NCI-H446 treated with DMSO at 0.1 percent for 48 hours (cell line): Measurements from ENCODE around the gene SLC25A45.

Experiments used
- DNase-seq: peaks from one replicate; lab custom pipeline; 2025; lab: John Stamatoyannopoulos, UW

Gene SLC25A45

GRCh38 chr11:65403607-65404121 is 21.2 kb upstream of the SLC25A45 start:
- no peak for DNase-seq

DNA sequence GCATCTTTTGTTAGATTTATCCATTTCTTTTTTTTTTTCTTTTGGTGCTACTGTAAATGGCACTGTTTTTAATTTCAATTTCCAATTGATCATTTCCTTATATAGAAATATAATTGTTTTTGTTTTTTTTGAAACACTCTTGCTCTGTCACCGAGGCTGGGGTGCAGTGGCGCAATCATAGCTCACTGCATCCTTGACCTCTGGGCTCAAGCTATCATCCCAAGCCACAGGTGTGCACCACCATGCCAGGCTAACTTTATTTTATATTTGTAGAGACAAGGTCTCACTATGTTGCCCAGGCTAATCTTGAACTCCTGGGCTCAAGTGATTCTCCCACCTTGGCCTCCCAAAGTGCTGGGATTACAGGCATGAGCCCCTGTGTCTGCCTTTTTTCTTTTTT is 20.3 kb upstream of the SLC25A45 start:
- DNase-seq = no peak

DNA sequence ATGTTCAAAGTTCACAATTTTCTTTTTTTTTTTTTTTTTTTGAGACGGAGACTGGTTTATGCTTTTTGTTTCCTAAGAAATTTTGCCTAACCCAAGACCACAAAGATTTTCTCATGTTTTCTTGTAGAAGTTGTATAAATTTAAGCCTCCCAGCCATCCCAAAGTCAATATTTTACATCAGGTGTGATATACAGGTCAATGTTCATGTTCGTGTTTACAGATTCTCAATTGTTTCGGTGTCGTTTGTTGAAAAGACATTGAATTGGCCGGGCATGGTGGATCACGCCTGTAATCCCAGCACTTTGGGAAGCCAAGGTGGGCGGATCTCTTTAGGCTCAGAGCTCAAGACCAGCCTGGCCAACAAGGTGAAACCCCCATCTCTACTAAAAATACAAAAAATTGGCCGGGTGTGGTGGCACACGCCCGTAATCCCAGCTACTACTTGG is 19.4 kb upstream of the SLC25A45 start:
- DNase-seq = no peak

DNA sequence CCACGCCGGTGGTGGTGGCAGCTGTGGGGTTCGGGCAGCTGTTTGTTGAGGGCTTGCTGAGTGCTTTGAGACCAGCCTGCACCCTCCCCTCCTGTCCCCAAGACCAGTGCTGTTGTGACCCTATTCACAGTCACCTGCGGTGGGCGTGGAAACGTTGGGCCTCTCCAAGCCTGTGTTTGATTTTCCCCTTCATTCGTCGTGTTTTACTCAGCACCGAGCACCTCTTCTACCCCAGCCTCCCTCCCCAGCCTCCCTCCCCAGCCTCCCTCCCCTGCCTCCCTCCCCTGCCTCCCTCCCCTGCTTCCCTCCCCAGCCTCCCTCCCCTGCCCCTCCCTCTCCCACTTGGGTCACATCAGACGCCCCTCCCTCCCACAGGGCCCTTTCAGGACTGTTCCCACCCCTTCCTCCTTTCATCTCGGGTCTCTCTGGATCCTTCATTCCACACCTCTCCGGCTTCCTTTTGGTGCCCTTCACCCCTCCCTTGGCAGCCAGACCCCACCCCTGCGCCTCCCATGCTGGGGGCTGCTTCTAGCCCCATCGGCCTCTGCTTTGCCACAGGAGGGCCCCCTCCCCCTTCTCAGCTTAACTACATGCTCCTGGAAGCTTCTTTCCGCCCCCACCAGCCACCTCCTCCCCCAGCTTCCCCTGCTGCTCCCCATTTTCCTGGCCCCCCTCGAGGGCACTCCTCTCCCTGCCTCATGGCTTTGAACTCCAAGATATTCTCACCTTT is 18.8 kb upstream of the SLC25A45 start:
- DNase-seq = no peak

DNA sequence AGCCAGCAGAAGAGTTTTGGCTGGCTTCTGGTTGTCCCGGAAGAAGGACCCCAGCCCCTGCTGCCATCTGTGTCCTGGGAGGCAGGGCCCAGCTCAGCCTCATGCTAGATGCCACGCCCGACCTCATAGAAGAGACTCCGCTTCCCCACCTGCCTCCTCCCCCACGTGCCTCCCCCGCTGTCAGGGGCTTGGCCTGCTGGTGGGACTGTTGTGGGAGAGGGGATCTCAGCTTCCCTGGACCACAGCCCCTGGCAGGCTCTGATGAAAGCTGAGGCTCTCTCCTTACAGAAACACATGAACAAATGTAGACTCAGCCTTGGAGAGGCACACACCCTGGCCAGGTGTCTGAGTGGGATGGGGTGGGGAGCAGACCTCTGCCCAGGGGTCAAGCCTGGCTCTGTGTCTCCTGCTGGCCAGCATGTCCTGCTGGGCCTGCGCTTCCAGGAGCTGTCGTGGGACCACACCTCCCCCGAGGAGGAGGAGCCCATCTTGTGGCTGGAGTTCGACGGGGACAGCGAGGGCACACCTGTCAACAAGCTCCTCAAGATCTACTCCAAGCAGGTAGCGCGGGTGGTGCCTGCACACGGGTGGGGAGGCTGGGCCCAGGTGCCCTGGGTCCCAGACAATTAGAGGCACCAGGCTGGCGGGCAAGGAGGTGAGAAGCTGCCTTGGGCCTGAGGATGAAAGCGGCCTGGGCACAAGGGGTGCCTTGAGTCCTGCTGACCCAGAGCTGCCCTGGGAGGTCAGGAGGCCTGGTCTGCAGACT is 18.0 kb upstream of the SLC25A45 start:
- no peak for DNase-seq

- DNase-seq = no peak
Observed at GRCh38 chr11:65399845-65400244, 17.4 kb upstream of the SLC25A45 start.

DNA sequence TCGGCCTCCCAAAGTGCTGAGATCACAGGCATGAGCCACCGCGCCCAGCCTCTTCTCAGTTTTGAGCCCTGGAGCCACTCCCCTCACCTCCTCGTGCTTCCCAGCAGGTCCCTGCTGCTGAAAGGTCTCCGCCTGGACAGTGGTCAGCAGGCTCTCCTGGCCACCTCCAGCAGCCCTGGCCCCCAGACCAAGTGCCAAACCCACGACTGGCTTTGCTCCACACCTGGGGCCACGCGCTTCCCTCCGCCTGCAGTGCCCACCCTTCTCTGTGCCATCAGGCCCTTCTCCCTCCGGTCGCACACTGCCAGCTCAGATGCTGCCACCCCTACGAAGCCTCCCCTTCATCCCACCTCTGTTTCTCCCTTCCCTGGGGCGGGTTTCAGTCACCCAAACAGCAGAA is 16.8 kb upstream of the SLC25A45 start:
- no peak for DNase-seq

- no peak for DNase-seq
Observed at GRCh38 chr11:65398362-65398910, 16.0 kb upstream of the SLC25A45 start.

DNA sequence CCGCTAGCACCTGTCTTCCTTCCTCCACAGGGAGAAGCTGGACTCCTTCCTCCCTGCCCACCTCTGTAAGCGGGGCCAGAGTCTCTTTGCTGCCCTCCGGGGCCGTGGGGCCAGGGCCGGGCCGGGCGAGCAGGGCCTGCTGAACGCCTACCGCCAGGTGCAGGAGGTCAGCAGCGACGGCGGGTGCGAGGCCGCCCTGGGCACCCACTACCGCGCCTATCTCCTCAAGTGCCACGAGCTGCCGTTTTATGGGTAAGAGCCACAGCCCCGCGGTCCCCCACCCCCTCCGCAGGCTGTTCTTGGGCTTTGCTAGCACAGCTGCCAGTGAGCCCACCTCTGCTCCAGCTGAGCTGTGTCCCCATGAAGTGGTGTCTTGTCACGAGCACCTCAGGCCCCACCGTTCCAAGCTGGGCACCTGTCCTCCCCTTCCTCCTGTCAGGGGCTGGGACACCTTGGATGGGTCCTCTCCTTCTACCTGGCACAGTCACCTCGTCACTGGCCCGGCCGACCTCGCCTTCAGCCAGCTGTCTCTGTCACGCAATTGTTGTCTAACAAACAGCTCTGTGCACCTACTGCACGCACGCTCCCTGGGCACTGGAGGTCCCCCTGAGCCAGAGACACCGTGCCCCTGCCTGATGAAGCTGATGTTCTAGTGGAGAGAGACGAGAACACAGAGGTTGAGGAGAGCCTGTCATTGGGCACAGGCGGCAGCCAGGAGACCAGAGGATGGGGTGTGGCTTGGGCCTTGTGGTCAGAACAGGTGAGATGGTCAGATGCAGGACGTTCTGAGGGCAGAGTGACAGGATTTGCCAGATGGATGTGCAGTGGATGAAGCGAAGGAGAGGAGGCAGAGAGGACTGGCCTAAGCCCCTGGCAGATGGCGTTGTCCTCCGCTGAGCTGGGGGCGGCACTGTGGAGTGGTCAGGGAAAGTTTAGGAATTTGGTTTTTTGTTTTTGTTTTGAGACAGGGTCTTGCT is 14.6 kb upstream of the SLC25A45 start:
- DNase-seq = no peak

- DNase-seq = no peak
Observed at GRCh38 chr11:65395961-65396530, 13.6 kb upstream of the SLC25A45 start.

DNA sequence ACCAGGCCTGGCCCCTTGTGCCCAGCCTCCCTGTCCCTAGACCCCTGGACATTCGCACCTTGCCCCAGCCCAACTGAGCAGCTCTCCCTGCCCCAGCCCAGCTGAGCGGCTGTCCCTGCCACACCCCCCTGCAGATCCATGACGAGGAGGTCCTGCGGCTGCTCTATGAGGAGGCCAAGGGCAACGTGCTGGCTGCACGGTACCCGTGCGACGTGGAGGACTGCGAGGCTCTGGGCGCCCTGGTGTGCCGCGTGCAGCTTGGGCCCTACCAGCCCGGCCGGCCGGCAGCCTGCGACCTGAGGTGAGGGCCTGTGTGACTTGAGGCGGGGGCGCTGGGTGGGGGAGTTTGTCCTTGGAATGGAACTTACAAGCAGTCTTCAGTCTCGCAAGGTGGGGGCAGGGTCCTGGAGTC is 11.7 kb upstream of the SLC25A45 start:
- DNase-seq = no peak

DNA sequence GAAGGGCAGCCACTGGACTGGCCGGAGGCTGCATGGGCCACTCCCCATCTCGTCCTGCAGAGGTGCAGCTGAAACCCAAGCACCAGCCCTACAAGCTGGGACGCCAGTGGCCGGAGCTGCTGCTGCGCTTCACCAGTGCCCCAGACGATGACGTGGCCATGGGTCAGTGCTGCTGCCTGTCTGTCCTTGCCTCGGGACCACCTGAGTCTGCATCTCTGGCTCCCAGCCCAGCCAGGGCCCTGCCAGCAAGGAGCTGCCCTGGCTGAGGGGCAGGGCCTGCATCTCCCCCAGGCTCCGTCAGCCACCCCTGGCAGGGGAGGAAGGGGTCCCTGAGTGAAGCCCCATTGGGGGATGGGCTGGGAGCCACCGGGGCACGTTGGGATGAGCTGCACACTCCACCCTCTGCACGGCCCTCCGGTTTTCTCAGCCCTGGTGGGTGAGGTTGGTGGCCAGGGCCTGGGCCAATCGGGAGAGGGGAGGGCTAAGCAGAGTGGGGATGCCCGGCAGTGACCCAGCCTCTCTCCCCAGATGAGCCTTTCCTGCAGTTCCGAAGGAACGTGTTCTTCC is 11.2 kb upstream of the SLC25A45 start:
- DNase-seq = no peak

GRCh38 chr11:65392899-65393298 is 10.5 kb upstream of the SLC25A45 start:
- DNase-seq = no peak

DNA sequence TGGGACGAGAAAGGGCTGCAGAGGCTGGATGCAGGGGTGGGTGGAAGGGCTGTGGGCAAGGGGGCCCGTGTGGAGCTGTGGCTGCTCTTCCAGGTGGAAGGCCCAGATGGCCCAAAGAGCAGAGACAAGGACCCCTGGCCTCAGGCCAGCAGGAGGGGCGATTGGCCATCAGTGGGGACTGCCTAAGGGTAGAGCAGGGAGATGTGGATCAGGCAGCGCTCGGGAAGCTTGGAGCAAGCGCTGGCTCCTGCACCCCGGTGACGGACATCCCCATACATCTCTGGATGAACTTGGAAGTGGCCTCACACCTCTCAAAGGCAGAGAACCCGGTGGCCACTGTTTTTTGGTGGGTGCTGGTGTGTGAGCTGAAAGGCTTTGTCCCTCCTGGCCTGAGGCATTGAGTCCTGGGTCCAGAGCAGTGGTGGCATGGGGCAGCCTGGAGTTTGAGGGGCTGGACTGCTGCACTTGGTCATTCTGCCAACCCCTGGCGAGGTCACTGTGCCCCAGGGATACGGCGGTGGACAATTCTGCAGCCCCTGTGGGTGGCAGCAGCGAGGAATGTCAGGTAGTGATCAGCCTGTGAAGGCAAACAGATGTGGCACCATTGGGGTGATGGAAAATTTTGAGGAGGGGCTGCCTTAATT is 9.9 kb upstream of the SLC25A45 start:
- no peak for DNase-seq

DNA sequence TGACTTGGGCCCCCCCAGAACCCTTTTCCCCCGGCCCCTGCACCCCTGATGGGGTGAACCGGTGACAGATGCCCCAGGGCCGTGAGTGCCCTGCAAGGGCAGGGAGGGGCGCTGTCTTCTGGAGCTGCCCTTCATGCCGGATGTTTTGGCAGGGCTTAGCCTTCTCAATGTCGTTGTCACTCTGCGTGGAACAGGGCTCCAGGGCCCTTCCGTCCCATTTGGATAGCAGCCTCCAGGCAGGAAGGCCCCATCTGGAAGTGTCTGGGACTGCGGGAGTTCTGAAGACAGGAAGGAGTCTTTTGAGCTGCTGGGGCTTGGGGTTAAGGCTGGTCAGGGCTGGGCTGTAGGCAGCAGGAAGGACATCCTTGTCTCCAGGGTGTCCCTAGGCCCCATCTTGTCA is 8.6 kb upstream of the SLC25A45 start:
- no peak for DNase-seq

- DNase-seq = no peak
Observed at GRCh38 chr11:65390099-65390941, 7.9 kb upstream of the SLC25A45 start.

DNA sequence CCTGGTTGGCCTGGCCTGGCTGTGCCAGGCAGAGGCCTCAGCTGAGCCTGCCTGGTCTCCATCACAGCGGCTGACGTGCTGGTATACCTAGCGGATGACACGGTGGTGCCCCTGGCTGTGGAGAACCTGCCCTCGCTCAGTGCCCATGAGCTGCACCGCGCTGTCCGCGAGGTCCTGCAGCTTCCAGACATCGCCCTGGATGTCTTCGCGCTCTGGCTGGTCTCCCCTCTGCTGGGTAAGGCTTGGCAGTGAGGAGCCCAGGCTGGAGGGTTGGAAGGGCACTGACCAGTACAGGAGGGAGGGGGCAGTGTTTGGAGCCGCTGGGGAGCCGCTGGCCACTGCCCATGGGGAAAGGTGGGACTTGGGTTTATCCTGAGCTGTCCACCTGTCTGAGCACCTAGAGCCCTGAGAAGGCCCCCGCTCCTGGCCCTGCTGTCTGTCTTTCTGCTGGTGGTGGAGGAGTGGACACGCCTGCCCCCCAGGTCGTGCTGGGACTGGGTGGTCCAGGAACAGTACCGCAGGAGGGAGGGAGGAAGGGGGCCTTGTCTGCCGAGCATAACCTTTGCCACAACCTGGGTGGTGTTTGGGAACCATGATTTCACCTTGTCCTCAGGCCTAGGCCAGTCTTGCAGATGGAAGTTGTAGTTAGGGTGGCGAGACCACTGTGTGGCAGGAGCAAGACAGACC is 7.0 kb upstream of the SLC25A45 start:
- DNase-seq = no peak

DNA sequence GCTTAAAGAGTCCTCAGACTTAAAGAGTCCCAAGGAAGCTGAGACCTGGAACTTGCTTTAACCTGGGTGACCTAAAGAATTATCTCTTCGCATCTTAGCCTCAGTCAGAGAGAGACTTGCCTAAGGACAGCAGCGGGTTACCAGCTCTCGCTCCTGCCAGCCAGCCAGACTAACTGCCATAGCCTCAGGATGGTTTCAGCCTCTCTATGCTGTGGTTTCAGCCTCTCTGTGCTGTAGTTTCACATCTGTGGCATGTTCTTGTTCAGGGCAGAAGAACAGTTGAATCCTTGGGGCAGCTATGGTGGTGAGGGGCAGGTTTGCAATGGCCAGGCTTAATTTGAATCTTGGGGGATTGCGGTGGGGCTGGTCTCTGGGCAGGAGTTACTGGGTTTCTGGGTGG is 6.3 kb upstream of the SLC25A45 start:
- DNase-seq = no peak
